Left forelimb (tissue), 1 donor: ENCODE results near the gene LHX2.
A peak's percentile ranks its signal among the peaks of the same experiment; 100 is the strongest.

Source experiments
- DNase-seq: peaks from one replicate; pipeline ENCODE4 v3.0.0-alpha.2; 2018; ENCODE audit warnings: low spot score

The LHX2 gene

DNA sequence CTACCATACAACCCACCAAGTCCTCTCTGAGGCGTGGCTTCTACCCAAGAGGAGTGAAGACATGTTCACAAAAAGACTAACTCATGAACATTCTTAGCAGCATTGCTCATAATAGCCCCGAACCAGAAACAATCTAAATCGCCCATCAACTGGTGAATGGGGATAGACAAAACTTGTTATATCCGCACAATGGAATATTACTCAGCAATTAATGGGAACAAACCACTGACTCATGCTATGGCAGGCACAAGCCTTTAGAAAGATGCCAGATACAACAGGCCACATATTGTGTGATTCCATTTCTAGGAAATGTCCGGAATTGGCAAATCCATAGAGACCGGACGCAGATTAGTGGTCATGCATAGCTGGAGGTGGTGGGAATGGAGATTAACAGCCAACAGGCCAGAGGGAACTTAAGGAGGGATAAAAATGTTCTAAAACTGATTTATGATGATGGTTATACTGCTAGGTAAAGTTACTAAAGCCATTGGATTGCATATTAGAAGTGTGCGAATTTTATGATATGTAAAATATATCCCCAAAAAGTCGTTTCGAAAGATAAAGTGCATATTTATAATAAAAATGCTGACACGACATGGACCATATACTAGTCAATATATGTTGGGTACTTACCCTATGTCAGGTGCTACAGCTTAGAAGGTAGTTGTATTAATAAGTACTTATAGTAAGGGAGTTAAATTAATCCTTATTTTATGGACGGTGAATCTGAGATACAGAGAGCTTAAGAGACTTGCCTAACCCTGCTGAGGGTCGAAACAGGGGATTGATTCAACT is 55.4 kb downstream of the LHX2 start:
- no peak for DNase-seq

DNA sequence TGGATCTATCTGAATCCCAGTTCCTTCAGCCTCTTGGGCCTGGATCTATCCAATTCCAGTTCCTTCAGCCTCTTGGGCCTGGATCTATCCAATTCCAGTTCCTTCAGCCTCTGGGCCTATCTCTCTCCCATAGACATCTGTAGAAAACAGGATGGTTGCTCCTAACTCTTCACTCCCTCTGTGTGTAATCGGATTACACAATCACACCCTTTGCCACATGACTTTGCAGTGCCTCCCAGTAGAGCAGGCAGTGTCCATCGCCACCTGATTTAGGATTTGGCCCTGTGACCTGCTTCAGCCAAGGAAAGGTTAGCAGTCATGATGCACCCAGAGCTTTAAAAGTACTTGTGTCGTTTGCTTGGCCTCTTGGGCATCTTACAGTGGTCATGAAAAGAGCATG is 56.7 kb downstream of the LHX2 start:
- DNase-seq, result no peak

- no peak for DNase-seq
These were observed 63.2 kb downstream of the LHX2 start for GRCh38 chr9:124074746-124075145.

GRCh38 chr9:124075761-124076160 is 64.2 kb downstream of the LHX2 start:
- DNase-seq, result no peak

GRCh38 chr9:124077915-124078572 is 66.5 kb downstream of the LHX2 start:
- no peak for DNase-seq

DNA sequence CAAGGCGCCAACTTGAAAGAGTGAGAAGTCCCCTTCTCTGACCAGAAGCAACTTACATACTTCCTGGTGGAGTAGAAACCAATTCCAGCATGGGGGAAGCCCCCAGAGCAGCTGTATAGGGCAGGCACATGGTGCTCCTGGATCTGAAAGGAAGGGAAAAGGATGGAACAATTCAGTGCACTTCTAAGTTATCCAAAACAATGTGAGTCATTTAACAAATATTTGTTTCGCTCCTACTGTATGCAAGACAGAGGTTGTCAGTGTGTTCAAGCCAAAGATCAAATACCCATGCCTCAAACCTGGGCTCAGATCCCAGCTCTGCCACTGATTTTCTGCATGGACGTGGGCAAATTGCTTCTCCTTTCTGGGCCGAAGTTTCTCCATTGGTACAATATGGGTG is 67.1 kb downstream of the LHX2 start:
- no peak for DNase-seq

DNA sequence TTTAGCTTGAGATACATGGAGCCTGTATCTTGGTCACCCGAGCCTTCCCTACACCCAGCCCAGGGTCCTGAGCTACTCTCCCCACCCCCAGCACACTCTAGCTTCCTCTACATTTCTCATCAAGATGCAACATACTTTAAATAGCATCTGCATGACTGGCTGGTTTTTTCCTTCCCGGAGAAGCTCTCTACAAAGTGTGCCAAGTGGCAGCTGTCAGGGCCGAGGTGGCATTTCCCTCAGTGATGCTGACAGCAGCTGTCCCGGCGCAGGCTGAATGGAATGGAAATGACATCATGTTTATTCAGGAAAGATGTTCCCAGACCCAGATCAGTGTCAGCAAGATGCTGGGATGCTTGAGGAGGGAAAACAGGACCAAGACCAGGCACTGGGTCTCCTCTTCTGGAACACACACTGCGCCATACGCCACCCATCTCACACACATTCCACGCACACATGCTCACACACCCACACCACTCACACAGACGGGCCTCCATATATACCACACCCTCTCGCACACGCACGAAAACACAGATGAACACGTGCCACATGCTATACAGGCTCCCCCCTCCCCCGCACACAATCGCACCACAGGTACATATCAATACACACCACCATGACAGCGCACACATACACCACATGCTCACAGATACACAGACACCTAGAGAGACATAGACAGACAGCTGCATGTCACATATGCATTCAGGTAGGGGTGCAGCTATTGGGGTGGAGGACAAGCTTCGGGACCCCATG is 67.8 kb downstream of the LHX2 start:
- peak; percentile 74 for DNase-seq

GRCh38 chr9:124082622-124083021 is 71.1 kb downstream of the LHX2 start:
- no peak for DNase-seq
